ENCODE results near the gene KRTAP10-8. TPM values are rescaled to one million over a fixed set of nuclear protein-coding genes. Genes with fewer than 3 reads are reported as not detected.
"Not testable (repeated sequence)": the region's sequence is repeated elsewhere in the genome, so short reads cannot be mapped to it uniquely, and the experiment has no call there.

KRTAP10-8 gene
- total and polyA plus RNA-seq, 2 experiments from 2014 or later: not detected

GRCh38 chr21:44579833-44580144 lies 32.1 kb upstream of the KRTAP10-8 start (continued):
- TF ChIP-seq, protein P1, sequence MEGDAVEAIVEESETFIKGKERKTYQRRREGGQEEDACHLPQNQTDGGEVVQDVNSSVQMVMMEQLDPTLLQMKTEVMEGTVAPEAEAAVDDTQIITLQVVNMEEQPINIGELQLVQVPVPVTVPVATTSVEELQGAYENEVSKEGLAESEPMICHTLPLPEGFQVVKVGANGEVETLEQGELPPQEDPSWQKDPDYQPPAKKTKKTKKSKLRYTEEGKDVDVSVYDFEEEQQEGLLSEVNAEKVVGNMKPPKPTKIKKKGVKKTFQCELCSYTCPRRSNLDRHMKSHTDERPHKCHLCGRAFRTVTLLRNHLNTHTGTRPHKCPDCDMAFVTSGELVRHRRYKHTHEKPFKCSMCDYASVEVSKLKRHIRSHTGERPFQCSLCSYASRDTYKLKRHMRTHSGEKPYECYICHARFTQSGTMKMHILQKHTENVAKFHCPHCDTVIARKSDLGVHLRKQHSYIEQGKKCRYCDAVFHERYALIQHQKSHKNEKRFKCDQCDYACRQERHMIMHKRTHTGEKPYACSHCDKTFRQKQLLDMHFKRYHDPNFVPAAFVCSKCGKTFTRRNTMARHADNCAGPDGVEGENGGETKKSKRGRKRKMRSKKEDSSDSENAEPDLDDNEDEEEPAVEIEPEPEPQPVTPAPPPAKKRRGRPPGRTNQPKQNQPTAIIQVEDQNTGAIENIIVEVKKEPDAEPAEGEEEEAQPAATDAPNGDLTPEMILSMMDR (conservative IDR thresholded peaks at IDR 0.05; ENCODE audit: low read depth in 2 of 2): no peak
- TF ChIP-seq POLR2AphosphoS5 (IDR thresholded peaks at IDR 0.05; ENCODE audit: low read depth) (no peak), STAT1 (IDR thresholded peaks at IDR 0.05; ENCODE audit: unreplicated experiment) (no peak), NANOG (IDR thresholded peaks at IDR 0.05; ENCODE audit: borderline replicate concordance) (no peak), JUNB (IDR thresholded peaks at IDR 0.05; ENCODE audit: unreplicated experiment) (no peak), REST (IDR thresholded peaks at IDR 0.05; ENCODE audit: unreplicated experiment) (no peak), ZNF114 (CRISPR knock-in tag; IDR thresholded peaks at IDR 0.05) (no peak), CREB1 (CRISPR knock-in tag; IDR thresholded peaks at IDR 0.05; ENCODE audit: low read depth) (no peak)

- DNase-seq (ENCODE audit: low spot score); H3K4me1 Mint-ChIP-seq: not testable (repeated sequence)
Observed at GRCh38 chr21:44580231-44580821, 31.6 kb upstream of the KRTAP10-8 start, which contains the start of gene KRTAP10-5. KRTAP10-5 (minus strand) TSS chr21:44580604; CDS start chr21:44580578, 26 bp downstream.

More at GRCh38 chr21:44580231-44580821, 31.6 kb upstream of the KRTAP10-8 start, which contains the start of gene KRTAP10-5:
- H3K79me2 ChIP-seq (replicated peaks; ENCODE audit: insufficient read depth); H4K20me1 ChIP-seq (replicated peaks; ENCODE audit: insufficient read depth); H3K9me2 ChIP-seq (ENCODE audit: insufficient read depth); H3K36me3 ChIP-seq (ENCODE audit: insufficient read depth); H3K27ac Mint-ChIP-seq; H2AFZ ChIP-seq; H3K4me3 Mint-ChIP-seq; H3K4me3 ChIP-seq; H3K27me3 ChIP-seq (ENCODE audit: insufficient read depth); H3K4me2 ChIP-seq; H3K27ac ChIP-seq (ENCODE audit: low read depth); H3K4me1 ChIP-seq (ENCODE audit: insufficient read depth); H3F3A ChIP-seq (replicated peaks; ENCODE audit: low read depth); H3K36me3 Mint-ChIP-seq (ENCODE audit: low read depth): not testable (repeated sequence)
- TF ChIP-seq, protein P1 (conservative IDR thresholded peaks at IDR 0.05; ENCODE audit: low read depth in 2 of 2): 0 out of 4 replicates have a peak, but pooled peaks of 1 of the 2 experiments have one; percentile 12
- Mint-ChIP-seq H3K9me3 (peaks cover 30% of the 10 kb centered on the region), H3K27me3 (ENCODE audit: insufficient read depth, low read depth, poor library complexity) (peaks cover 11% of the 10 kb centered on the region)
- peak; percentile 40; the same call in 2 of the 3 replicates for ATAC-seq
